ENCODE measurements around the gene LIN28B.

DNA sequence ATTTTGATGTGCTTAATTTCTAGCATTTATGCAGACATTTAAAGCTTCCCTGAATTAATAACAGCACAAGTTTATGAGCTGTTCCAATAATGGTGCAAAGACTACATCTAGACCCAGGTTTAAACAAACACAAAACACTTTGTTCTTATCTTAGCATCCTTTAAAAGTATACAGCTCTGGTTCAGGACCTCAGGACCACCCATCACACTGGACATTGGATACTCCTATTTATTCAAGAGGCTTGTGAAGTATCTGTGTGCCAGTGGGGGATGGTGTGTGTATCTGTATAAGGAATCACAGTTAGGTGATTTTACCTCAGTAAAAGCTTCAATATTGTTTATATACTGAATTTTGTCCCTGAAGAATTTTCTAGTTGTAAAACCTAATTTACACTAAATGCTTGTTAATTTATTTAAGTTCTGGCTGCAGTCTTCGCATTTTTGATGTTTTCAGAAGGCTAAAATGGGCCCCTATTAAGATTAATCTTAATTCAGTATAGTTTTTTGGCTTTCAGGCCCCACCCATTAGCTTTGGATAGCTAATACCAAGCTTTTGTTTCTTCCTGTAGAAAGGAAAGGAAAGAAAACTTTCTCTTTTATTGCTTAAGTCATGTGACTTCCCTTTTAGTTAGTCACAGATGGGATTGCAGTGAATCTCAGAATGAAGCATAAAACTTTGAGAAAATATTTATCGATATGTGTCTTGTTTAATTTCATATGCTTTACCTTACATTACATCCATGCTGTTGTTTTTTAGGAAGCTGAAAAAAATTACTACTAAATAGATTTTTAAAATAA, 13.1 kb downstream of the LIN28B start:
- TF ChIP-seq GATA2 (IDR thresholded peaks at IDR 0.05; ENCODE audit: low read depth, low read length): no peak
- no peak for TF ChIP-seq GATA3 (IDR thresholded peaks at IDR 0.05; ENCODE audit: low read depth, low read length)

All from SH-SY5Y (cell line).